Neural cell (in vitro differentiated cells): Measurements from ENCODE around the gene KIRREL3.

ENCODE experiments used
- EP300 ChIP-seq: fragments of 450-650 bp; conservative IDR thresholded peaks from 2 replicates; pipeline ENCODE4 v1.6.1; 2014; ENCODE audit warnings: antibody characterized with exemption, mild to moderate bottlenecking, moderate library complexity; ENCODE audit not compliant: poor library complexity, severe bottlenecking
- EZH2 ChIP-seq: fragments of 200-600, 300-800 bp; shearing (Covaris generic), sonication (generic); IDR thresholded peaks from 2 replicates; pipeline ENCODE4 v1.6.1; 2014; ENCODE audit warnings: antibody characterized with exemption, low read length, borderline replicate concordance, mild to moderate bottlenecking; ENCODE audit not compliant: insufficient read depth, poor library complexity, severe bottlenecking
- POLR2AphosphoS5 ChIP-seq: IDR thresholded peaks from 2 replicates; pipeline ENCODE4 v1.6.1; 2012
- RAD21 ChIP-seq: fragments of 450-650 bp; conservative IDR thresholded peaks from 2 replicates; pipeline ENCODE4 v1.6.1; 2014; ENCODE audit warnings: antibody characterized with exemption, mild to moderate bottlenecking, moderate library complexity
- SMC3 ChIP-seq: fragments of 450-650 bp; conservative IDR thresholded peaks from 2 replicates; pipeline ENCODE4 v1.6.1; 2014; ENCODE audit warnings: antibody characterized with exemption, mild to moderate bottlenecking, moderate library complexity; ENCODE audit not compliant: poor library complexity
- TAF1 ChIP-seq: IDR thresholded peaks from 2 replicates; pipeline ENCODE4 v1.6.1; 2012; ENCODE audit warnings: low read depth
- TF ChIP-seq, protein P1 (sequence below): fragments of 450-650 bp; IDR thresholded peaks from 2 replicates; pipeline ENCODE4 v1.5.1; 2014; ENCODE audit warnings: antibody characterized with exemption, mild to moderate bottlenecking, moderate library complexity; ENCODE audit not compliant: poor library complexity, severe bottlenecking
- TF ChIP-seq, protein P2 (sequence below): IDR thresholded peaks from 2 replicates; pipeline ENCODE4 v1.6.1; 2012; ENCODE audit warnings: borderline replicate concordance

DNA sequence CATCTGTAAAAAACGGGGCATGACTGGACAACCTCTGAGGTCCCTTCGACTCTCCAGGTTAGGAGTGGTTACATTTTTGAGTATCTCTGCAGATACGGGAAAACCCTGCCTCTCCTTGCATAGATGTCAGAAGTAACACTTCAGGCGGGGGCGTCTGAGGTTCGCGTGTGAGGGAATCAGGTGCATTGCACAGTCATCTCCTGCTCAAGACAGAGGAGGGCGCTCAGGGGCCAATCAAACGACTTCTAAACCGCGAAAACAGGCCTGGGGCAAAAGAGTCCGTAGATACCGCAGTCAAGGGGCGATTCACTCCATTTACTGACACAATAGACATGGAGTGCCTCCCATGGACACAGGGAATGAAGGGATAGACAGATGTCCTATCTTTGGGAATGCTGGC is 31.7 kb downstream of the KIRREL3 start:
- TF ChIP-seq EP300 (no peak), TAF1 (no peak), SMC3 (no peak), EZH2 (no peak), POLR2AphosphoS5 (no peak), RAD21 (no peak)
- TF ChIP-seq, protein P1, sequence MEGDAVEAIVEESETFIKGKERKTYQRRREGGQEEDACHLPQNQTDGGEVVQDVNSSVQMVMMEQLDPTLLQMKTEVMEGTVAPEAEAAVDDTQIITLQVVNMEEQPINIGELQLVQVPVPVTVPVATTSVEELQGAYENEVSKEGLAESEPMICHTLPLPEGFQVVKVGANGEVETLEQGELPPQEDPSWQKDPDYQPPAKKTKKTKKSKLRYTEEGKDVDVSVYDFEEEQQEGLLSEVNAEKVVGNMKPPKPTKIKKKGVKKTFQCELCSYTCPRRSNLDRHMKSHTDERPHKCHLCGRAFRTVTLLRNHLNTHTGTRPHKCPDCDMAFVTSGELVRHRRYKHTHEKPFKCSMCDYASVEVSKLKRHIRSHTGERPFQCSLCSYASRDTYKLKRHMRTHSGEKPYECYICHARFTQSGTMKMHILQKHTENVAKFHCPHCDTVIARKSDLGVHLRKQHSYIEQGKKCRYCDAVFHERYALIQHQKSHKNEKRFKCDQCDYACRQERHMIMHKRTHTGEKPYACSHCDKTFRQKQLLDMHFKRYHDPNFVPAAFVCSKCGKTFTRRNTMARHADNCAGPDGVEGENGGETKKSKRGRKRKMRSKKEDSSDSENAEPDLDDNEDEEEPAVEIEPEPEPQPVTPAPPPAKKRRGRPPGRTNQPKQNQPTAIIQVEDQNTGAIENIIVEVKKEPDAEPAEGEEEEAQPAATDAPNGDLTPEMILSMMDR, result no peak
- TF ChIP-seq, protein P2, sequence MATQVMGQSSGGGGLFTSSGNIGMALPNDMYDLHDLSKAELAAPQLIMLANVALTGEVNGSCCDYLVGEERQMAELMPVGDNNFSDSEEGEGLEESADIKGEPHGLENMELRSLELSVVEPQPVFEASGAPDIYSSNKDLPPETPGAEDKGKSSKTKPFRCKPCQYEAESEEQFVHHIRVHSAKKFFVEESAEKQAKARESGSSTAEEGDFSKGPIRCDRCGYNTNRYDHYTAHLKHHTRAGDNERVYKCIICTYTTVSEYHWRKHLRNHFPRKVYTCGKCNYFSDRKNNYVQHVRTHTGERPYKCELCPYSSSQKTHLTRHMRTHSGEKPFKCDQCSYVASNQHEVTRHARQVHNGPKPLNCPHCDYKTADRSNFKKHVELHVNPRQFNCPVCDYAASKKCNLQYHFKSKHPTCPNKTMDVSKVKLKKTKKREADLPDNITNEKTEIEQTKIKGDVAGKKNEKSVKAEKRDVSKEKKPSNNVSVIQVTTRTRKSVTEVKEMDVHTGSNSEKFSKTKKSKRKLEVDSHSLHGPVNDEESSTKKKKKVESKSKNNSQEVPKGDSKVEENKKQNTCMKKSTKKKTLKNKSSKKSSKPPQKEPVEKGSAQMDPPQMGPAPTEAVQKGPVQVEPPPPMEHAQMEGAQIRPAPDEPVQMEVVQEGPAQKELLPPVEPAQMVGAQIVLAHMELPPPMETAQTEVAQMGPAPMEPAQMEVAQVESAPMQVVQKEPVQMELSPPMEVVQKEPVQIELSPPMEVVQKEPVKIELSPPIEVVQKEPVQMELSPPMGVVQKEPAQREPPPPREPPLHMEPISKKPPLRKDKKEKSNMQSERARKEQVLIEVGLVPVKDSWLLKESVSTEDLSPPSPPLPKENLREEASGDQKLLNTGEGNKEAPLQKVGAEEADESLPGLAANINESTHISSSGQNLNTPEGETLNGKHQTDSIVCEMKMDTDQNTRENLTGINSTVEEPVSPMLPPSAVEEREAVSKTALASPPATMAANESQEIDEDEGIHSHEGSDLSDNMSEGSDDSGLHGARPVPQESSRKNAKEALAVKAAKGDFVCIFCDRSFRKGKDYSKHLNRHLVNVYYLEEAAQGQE, result no peak
